Liver (tissue), 9 donors: ENCODE results near the gene PTPRN2. TPM values are rescaled to one million over a fixed set of nuclear protein-coding genes. Genes with fewer than 3 reads are reported as not detected.
"Not testable (repeated sequence)": the region's sequence is repeated elsewhere in the genome, so short reads cannot be mapped to it uniquely, and the experiment has no call there.

Experiments
- DNase-seq: peaks from one replicate; pipeline ENCODE4 v3.0.0-alpha.2; 2017; ENCODE audit warnings: low spot score
- H3K27ac ChIP-seq, 2 donors: one replicate each; pipeline ENCODE4 v1.7.0; 2013; ENCODE audit warnings: inconsistent platforms in 2 of 2, low read length in 2 of 2, control low read depth in 1 of 2, low read depth in 1 of 2, mild to moderate bottlenecking in 1 of 2
- H3K27me3 ChIP-seq, 4 donors: one replicate each; pipeline versions ENCODE4 v1.6.1 to v1.7.0; 2013; ENCODE audit warnings: low read length in 3 of 4, inconsistent platforms in 1 of 4, mild to moderate bottlenecking in 1 of 4, moderate library complexity in 1 of 4; ENCODE audit not compliant: control insufficient read depth in 4 of 4, insufficient read depth in 4 of 4
- H3K36me3 ChIP-seq, 4 donors: one replicate each; pipeline versions ENCODE4 v1.6.1 to v1.7.0; 2013; ENCODE audit warnings: low read length in 3 of 4, mild to moderate bottlenecking in 3 of 4, low read depth in 1 of 4, moderate library complexity in 1 of 4; ENCODE audit not compliant: control insufficient read depth in 4 of 4, insufficient read depth in 3 of 4
- H3K4me1 ChIP-seq, 4 donors: one replicate each; pipeline versions ENCODE4 v1.6.1 to v1.7.0; 2013; ENCODE audit warnings: low read length in 3 of 4, mild to moderate bottlenecking in 3 of 4, moderate library complexity in 1 of 4; ENCODE audit not compliant: control insufficient read depth in 4 of 4, insufficient read depth in 4 of 4
- H3K4me3 ChIP-seq, 3 donors: one replicate each; pipeline versions ENCODE4 v1.6.1 to v1.7.0; 2013; ENCODE audit warnings: low read length in 3 of 3, control low read depth in 1 of 3, low read depth in 1 of 3, mild to moderate bottlenecking in 1 of 3
- H3K9ac ChIP-seq, 2 donors: one replicate each; pipeline ENCODE4 v1.7.0; 2013; ENCODE audit warnings: low read length in 2 of 2, mild to moderate bottlenecking in 2 of 2, moderate library complexity in 2 of 2, control low read depth in 1 of 2, low read depth in 1 of 2
- H3K9me3 ChIP-seq, 4 donors: one replicate each; pipeline versions ENCODE4 v1.6.1 to v1.7.0; 2013; ENCODE audit warnings: low read length in 3 of 4; ENCODE audit not compliant: control insufficient read depth in 4 of 4
- HNF4G ChIP-seq: IDR thresholded peaks from 2 replicates; pipeline ENCODE4 v1.6.1; 2016; ENCODE audit warnings: antibody characterized with exemption
- NR2F2 ChIP-seq: IDR thresholded peaks from 2 replicates; pipeline ENCODE4 v1.6.1; 2016; ENCODE audit warnings: antibody characterized with exemption
- RXRA ChIP-seq, 2 donors: IDR thresholded peaks; 2 replicates each; pipeline ENCODE4 v1.6.1; 2017 to 2018; ENCODE audit warnings: antibody characterized with exemption in 2 of 2, mild to moderate bottlenecking in 1 of 2
- WGBS: extraction: QIAGEN DNeasy Blood & Tissue Kit; methylation state at CpG from one replicate; pipeline ENCODE4 v1.1.7; 2013; 5-methylcytosine and 5-hydroxymethylcytosine counted together
- polyA plus RNA-seq, 2 donors: library from polyadenylated mRNA; stranded (reverse) in 1 of 2; unstranded in 1 of 2; fragments of 200-250 nt in 1 of 2; fragments of >200 nt in 1 of 2; fragmentation: Nextera tagmentation in 1 of 2; extraction: Ambion mirVana in 1 of 2; gene quantifications; one replicate each; pipeline versions ENCODE4 v1.2.1 to v1.2.3, GENCODE V29; 2013 to 2015
- total RNA-seq, 2 donors: library from RNA; depleted of rRNA; stranded (reverse); fragments of >200 nt; gene quantifications; one replicate each; pipeline ENCODE4 v1.2.3, GENCODE V29; 2014
- TF ChIP-seq, protein P1 (sequence below): fragments of 150-350 bp; IDR thresholded peaks from 2 replicates; pipeline ENCODE4 v1.5.1; 2017; ENCODE audit warnings: improper control_type of control experiment, low read depth, low read length; ENCODE audit not compliant: missing input control
- TF ChIP-seq, protein P2 (sequence below): IDR thresholded peaks from 2 replicates; pipeline ENCODE4 v1.6.1; 2016; ENCODE audit warnings: antibody characterized with exemption
- TF ChIP-seq, protein P3 (sequence below): IDR thresholded peaks from 2 replicates; pipeline ENCODE4 v1.6.1; 2016; ENCODE audit warnings: antibody characterized with exemption, mild to moderate bottlenecking
- donor health status: healthy.
- donor health status: healthy.
- donor health status: healthy.
- donor health status: healthy.
- donor health status: healthy.

PTPRN2 gene
- total and polyA plus RNA-seq, 4 donors = 0.75 to 1.9 (median 1.1) TPM

DNA sequence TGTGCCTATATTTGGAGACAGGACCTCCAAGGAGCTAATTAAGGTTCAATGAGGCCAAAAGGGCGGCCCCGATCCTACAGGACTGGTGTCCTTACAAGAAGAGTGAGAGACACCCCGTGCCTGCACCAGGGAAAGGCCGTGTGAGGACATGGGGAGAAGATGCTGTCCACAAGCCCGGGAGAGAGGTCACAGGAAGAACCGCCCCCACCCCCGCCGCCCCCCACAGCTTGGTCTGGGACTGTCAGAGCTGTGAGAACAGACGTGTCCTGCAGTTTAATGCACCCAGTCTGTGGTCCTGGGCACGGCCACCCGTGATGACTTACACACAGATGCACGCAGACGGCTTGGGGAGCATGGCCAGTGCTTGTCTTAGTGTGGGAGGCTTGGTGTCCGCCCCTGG lies 851.3 kb downstream of the PTPRN2 start:
- Histone ChIP-seq H3K36me3 (no peaks in the 10 kb centered on the region), H3K9me3 (no peaks in the 10 kb centered on the region), H3K27ac (no peak overlapping the region), H3K4me1 (no peaks in the 10 kb centered on the region), H3K4me3 (no peak overlapping the region), H3K27me3 (peaks cover 0 to 4% (median 3%) of the 10 kb centered on the region in 4 donors), H3K9ac (no peak overlapping the region)
- DNase-seq = no peak
- 79% methylated on average over 14 of the region's 14 CpGs for WGBS
- TF ChIP-seq RXRA (IDR thresholded peaks at IDR 0.05) (no peak), NR2F2 (no peak)
- TF ChIP-seq, protein P1, sequence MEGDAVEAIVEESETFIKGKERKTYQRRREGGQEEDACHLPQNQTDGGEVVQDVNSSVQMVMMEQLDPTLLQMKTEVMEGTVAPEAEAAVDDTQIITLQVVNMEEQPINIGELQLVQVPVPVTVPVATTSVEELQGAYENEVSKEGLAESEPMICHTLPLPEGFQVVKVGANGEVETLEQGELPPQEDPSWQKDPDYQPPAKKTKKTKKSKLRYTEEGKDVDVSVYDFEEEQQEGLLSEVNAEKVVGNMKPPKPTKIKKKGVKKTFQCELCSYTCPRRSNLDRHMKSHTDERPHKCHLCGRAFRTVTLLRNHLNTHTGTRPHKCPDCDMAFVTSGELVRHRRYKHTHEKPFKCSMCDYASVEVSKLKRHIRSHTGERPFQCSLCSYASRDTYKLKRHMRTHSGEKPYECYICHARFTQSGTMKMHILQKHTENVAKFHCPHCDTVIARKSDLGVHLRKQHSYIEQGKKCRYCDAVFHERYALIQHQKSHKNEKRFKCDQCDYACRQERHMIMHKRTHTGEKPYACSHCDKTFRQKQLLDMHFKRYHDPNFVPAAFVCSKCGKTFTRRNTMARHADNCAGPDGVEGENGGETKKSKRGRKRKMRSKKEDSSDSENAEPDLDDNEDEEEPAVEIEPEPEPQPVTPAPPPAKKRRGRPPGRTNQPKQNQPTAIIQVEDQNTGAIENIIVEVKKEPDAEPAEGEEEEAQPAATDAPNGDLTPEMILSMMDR = no peak

DNA sequence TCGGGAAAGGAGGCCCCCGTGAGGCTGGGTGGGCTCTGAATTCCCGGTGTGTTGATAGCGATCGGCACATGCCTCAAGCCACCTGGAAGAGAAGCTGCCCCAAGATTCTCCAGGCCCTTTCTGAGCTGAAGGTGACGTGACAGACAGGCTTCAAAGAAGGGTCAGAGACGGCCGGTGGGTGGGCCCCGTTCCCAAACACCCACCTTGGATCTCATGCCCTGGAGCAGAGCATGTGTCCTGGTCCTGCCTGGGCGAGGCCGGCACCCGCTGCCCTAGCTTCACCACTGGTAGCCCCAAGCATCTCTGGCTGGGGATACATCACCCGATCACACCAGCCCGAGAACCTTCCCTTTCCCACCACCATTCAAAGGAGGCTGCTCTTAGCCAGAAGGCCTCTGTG lies 851.8 kb downstream of the PTPRN2 start:
- H3K36me3 ChIP-seq = no peaks in the 10 kb centered on the region
- no peaks in the 10 kb centered on the region for H3K9me3 ChIP-seq
- peaks cover 0 to 4% (median 3%) of the 10 kb centered on the region in 4 donors for H3K27me3 ChIP-seq
- TF ChIP-seq HNF4G = no peak
- 86% methylated on average over 14 of the region's 14 CpGs for WGBS
- H3K4me1 ChIP-seq = no peaks in the 10 kb centered on the region
- H3K9ac ChIP-seq = no peak overlapping the region
- H3K27ac ChIP-seq = no peak overlapping the region
- no peak for DNase-seq
- no peak overlapping the region for H3K4me3 ChIP-seq

DNA sequence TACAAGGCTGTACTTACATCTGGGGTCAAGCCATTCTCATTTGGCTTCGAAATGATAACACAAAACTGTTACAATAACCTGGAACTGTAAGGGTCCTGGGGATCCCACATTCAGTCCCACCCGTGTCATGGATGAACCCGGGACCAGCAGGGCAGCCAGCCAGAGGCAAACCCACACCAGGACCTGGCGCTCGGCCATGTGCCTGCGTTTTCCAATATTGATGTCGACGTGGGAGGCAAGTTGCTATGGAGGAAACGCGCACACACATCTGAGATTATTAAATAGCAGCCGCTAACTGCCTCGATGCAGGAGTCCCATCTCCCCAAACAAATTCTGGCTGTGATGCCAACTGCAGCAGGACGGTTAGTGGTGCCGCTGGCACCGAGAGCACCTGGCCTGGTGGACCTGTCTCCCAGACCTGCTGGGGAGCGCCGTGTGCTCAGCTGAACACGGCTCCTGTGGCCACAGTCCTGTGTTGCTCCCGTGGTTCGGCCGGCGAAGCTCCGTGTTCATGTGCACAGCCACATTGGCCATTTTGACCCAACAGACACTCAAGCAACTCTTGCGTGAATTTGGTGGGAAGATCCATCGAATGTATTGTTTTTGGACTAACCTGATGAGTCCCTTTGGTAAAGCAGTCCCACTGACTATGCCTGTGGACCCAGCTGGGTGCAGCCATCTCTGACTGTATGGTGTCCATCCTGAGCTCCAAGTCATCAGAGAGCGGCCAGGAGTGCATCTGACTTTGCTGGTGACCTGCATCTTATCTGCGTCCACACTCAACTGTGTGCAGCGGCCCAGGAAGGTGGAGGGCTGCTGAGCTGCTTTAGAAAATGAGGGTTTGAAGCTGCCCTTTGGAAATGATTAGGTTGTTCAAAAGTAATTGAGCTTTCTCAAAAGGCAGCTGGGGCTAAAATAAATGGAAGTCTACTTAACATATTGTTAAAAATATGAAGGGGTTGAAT lies 852.7 kb downstream of the PTPRN2 start:
- WGBS = 88% methylated on average over 28 of the region's 28 CpGs
- no peak overlapping the region for H3K9ac ChIP-seq
- DNase-seq = no peak

DNA sequence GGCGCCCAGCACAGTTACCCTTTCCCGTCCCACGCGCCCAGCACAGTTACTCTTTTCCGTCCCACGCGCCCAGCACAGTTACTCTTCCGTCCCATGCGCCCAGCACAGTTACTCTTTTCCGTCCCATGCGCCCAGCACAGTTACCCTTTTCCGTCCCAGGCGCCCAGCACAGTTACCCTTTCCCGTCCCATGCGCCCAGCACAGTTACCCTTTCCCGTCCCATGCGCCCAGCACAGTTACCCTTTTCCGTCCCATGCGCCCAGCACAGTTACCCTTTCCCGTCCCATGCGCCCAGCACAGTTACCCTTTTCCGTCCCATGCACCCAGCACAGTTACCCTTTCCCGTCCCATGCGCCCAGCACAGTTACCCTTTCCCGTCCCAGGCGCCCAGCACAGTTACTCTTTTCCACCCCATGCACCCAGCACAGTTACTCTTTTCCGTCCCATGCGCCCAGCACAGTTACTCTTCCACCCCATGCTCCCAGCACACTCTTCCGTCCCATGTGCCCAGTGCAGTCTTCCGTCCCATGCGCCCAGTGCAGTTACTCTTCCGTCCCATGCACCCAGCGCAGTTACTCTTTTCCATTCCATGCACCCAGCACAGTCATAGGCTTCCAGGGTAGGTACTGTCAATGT lies 853.7 kb downstream of the PTPRN2 start:
- not testable (repeated sequence) for H3K36me3 ChIP-seq, H3K4me1 ChIP-seq, H3K9me3 ChIP-seq, H3K9ac ChIP-seq, DNase-seq, H3K27ac ChIP-seq, H3K4me3 ChIP-seq, H3K27me3 ChIP-seq
- 91% methylated on average over 33 of the region's 33 CpGs for WGBS

More for the DNA sequence above, 852.7 kb downstream of the PTPRN2 start:
- H3K4me3 ChIP-seq = no peak overlapping the region
- peaks cover 0 to 4% (median 1%) of the 10 kb centered on the region in 4 donors for H3K27me3 ChIP-seq
- H3K36me3 ChIP-seq = no peaks in the 10 kb centered on the region
- H3K4me1 ChIP-seq = no peaks in the 10 kb centered on the region
- H3K9me3 ChIP-seq = no peaks in the 10 kb centered on the region
- H3K27ac ChIP-seq = no peak overlapping the region
- TF ChIP-seq, protein P2, sequence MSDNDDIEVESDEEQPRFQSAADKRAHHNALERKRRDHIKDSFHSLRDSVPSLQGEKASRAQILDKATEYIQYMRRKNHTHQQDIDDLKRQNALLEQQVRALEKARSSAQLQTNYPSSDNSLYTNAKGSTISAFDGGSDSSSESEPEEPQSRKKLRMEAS = no peak
- TF ChIP-seq RXRA (IDR thresholded peaks at IDR 0.05) (no peak), HNF4G (no peak)
- TF ChIP-seq, protein P1 = no peak
- TF ChIP-seq, protein P3, sequence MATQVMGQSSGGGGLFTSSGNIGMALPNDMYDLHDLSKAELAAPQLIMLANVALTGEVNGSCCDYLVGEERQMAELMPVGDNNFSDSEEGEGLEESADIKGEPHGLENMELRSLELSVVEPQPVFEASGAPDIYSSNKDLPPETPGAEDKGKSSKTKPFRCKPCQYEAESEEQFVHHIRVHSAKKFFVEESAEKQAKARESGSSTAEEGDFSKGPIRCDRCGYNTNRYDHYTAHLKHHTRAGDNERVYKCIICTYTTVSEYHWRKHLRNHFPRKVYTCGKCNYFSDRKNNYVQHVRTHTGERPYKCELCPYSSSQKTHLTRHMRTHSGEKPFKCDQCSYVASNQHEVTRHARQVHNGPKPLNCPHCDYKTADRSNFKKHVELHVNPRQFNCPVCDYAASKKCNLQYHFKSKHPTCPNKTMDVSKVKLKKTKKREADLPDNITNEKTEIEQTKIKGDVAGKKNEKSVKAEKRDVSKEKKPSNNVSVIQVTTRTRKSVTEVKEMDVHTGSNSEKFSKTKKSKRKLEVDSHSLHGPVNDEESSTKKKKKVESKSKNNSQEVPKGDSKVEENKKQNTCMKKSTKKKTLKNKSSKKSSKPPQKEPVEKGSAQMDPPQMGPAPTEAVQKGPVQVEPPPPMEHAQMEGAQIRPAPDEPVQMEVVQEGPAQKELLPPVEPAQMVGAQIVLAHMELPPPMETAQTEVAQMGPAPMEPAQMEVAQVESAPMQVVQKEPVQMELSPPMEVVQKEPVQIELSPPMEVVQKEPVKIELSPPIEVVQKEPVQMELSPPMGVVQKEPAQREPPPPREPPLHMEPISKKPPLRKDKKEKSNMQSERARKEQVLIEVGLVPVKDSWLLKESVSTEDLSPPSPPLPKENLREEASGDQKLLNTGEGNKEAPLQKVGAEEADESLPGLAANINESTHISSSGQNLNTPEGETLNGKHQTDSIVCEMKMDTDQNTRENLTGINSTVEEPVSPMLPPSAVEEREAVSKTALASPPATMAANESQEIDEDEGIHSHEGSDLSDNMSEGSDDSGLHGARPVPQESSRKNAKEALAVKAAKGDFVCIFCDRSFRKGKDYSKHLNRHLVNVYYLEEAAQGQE = no peak
